OCI-LY3 (cell line): ENCODE data around the gene OTULINL.

Source experiments
- H2AFZ ChIP-seq: fragments of 200-600, 300-600 bp; shearing (Covaris generic); 2 replicates; pipeline ENCODE4 v1.6.0; 2014; ENCODE audit warnings: antibody characterized with exemption, low read depth, low read length
- H3K27ac ChIP-seq: fragments of 200-600, 300-600 bp; sonication (generic); 2 replicates; pipeline ENCODE4 v1.5.1; 2014; ENCODE audit warnings: mild to moderate bottlenecking, low read length, moderate library complexity, mixed read lengths
- H3K27me3 ChIP-seq: fragments of 200-600, 300-600 bp; sonication (generic); 2 replicates; pipeline ENCODE4 v1.6.1; 2014; ENCODE audit warnings: low read depth, low read length, mixed read lengths
- H3K36me3 ChIP-seq: fragments of 200-600, 300-600 bp; sonication (generic); replicated peaks from 2 replicates; pipeline ENCODE3; 2014; ENCODE audit warnings: low read depth, low read length, mixed read lengths
- H3K4me1 ChIP-seq: fragments of 300-600, 200-600 bp; sonication (generic); 2 replicates; pipeline ENCODE4 v1.6.1; 2014; ENCODE audit warnings: low read length, mixed read lengths
- H3K4me2 ChIP-seq: fragments of 200-600, 300-600 bp; sonication (generic); 2 replicates; pipeline ENCODE4 v1.6.1; 2014; ENCODE audit warnings: low read length, mixed read lengths
- H3K4me3 ChIP-seq: fragments of 300-600, 200-600 bp; sonication (generic); 2 replicates; pipeline ENCODE4 v1.5.1; 2014; ENCODE audit warnings: antibody characterized with exemption, mild to moderate bottlenecking, low read length, moderate library complexity
- H3K79me2 ChIP-seq: fragments of 300-600, 200-600 bp; shearing (Covaris generic); 2 replicates; pipeline ENCODE4 v1.6.1; 2014; ENCODE audit warnings: mild to moderate bottlenecking, low read length, mixed read lengths
- H3K9ac ChIP-seq: fragments of 300-600, 200-600 bp; shearing (Covaris generic); 2 replicates; pipeline ENCODE4 v1.6.0; 2014; ENCODE audit warnings: mild to moderate bottlenecking, low read length, moderate library complexity
- H3K9me3 ChIP-seq: fragments of 200-600, 300-600 bp; shearing (Covaris generic); 2 replicates; pipeline ENCODE4 v1.6.1; 2014; ENCODE audit warnings: low read length, mixed read lengths; ENCODE audit not compliant: insufficient read depth
- H4K20me1 ChIP-seq: fragments of 200-600, 300-600 bp; sonication (generic); 2 replicates; pipeline ENCODE4 v1.6.1; 2016; ENCODE audit warnings: low read length, mixed read lengths; ENCODE audit not compliant: insufficient read depth
- EZH2phosphoT487 ChIP-seq: fragments of 200-600 bp; shearing (Covaris generic); IDR thresholded peaks from 2 replicates; pipeline ENCODE4 v1.6.1; 2018; ENCODE audit warnings: antibody characterized with exemption, mixed run types, low read depth
- TF ChIP-seq, protein P1 (sequence below): fragments of 200-600, 300-600 bp; sonication (generic); IDR thresholded peaks from 2 replicates; pipeline ENCODE4 v1.5.1; 2014; ENCODE audit warnings: antibody characterized with exemption, low read length, low read depth

Gene OTULINL

DNA sequence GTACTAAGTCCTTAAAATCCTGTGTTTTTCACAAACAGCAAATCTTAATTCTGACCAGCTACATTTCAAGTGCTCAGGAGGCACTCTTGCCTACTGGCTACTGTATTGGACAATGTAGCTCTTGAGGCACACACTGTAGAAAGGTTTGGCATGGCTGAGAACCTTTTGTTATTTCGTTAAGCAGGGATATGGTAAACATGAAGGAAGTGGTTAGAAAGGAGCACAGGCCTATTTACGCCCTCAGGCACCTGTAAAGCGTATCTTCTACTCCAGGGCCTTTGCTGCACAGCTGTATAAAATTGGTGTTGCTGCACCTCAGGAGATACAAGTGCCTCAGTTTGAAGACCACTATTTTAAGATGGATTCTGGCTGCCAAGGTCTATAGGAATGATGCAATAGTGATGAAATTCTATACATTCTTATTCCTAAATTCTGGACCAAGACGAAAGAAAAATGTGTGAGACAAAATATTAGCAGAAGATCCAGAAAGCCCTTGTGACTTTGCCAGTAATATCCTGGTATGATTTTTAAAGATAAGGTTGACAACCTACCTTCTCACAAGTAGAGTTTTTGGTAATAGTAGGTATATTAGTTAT, 73.7 kb downstream of the OTULINL start:
- Histone ChIP-seq H3K4me2 (no peak overlapping the region), H4K20me1 (no peaks in the 10 kb centered on the region), H3K9ac (no peak overlapping the region), H3K4me1 (peaks cover 25% of the 10 kb centered on the region), H3K36me3 (no peaks in the 10 kb centered on the region), H3K79me2 (no peaks in the 10 kb centered on the region), H3K9me3 (no peaks in the 10 kb centered on the region), H3K27me3 (no peaks in the 10 kb centered on the region), H2AFZ (no peak overlapping the region), H3K4me3 (no peak overlapping the region), H3K27ac (no peak overlapping the region)
- TF ChIP-seq, protein P1, sequence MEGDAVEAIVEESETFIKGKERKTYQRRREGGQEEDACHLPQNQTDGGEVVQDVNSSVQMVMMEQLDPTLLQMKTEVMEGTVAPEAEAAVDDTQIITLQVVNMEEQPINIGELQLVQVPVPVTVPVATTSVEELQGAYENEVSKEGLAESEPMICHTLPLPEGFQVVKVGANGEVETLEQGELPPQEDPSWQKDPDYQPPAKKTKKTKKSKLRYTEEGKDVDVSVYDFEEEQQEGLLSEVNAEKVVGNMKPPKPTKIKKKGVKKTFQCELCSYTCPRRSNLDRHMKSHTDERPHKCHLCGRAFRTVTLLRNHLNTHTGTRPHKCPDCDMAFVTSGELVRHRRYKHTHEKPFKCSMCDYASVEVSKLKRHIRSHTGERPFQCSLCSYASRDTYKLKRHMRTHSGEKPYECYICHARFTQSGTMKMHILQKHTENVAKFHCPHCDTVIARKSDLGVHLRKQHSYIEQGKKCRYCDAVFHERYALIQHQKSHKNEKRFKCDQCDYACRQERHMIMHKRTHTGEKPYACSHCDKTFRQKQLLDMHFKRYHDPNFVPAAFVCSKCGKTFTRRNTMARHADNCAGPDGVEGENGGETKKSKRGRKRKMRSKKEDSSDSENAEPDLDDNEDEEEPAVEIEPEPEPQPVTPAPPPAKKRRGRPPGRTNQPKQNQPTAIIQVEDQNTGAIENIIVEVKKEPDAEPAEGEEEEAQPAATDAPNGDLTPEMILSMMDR, result no peak
- TF ChIP-seq EZH2phosphoT487, result no peak

DNA sequence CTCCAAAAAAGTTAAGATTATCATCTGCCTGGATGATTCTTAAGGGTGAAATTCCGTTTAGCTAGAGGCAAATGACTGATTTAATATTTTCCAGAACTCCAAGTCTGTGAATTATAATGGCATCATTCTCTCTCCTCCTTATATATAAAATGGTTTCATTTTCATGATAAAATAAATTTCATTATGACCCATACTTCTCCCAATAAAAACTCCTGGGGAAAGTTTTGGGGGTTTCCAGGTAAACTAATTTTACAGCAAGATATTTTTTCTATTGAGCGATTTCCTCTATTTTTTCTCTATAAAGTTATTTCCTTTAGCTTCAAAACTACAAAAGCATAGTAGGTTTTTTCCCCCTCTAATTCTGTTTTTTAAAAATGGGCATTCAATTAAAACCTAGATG, 75.3 kb downstream of the OTULINL start:
- Histone ChIP-seq H4K20me1 (no peaks in the 10 kb centered on the region), H2AFZ (no peak overlapping the region), H3K4me2 (peak overlapping the region; percentile 22; the same call in 1 of the 2 replicates), H3K36me3 (peaks cover 2% of the 10 kb centered on the region), H3K9ac (no peak overlapping the region), H3K4me1 (peaks cover 20% of the 10 kb centered on the region), H3K27me3 (no peaks in the 10 kb centered on the region), H3K9me3 (no peaks in the 10 kb centered on the region), H3K4me3 (no peak overlapping the region), H3K79me2 (no peaks in the 10 kb centered on the region), H3K27ac (peak overlapping the region; percentile 62; the same call in 1 of the 2 replicates)
- no peak for TF ChIP-seq EZH2phosphoT487
- TF ChIP-seq, protein P1, result no peak

DNA sequence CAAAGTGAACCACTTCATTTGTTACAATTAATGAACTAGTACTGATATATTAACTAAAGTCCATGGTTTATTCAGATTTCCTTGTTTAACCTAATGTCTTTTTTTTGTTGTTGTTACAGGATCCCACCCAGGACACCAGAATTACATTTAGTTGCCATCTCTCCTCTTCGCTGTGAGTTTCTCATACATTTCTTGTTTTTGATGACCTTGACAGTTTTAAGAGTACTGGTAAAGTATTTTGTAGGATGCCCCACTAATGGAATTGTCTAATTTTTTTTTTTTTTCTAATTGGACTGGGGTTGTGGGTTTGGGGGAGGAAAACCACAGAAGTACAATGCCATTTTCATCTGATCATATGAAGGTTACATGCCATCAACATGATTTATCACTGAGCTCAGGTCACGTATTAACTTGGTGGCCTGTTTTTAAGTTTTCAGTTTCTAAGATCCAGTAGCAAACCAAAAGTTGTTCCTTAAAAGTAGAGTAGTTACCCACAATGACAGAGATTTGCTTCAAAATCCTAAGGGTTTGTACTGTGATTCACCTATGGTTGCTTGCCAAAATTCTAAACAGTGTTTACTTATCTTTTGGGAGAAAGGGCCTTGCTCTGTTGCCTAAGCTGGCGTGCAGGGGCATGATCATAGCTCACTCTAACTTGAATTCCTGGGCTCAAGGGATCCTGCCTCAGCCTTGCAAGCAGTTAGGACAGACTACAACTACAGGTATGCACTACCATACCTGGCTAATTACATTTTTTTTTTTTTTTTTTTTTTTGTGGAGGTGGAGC, 78.4 kb downstream of the OTULINL start:
- no peaks in the 10 kb centered on the region for H4K20me1 ChIP-seq

DNA sequence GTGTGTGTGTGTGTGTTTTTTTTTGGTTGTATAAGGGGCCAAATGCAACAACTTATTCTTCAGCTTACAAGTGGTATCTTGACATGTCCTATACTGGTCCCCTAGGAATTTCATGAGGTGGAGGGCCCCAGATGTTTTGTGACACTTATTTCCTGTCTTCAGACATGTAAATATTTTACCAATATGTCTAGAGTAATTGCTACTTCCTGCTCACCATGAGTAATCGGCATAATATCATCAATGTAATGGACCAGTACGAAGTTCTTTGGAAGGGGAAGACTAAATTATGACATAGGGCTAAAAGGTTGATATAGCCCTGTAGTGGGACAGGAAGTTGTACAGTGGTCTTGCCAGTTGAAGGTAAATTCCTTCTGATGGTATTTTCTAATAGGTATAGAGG, 79.2 kb downstream of the OTULINL start:
- TF ChIP-seq, protein P1, result no peak
- no peak for TF ChIP-seq EZH2phosphoT487
- Histone ChIP-seq H4K20me1 (no peaks in the 10 kb centered on the region), H3K4me1 (peaks cover 33% of the 10 kb centered on the region)

More for the DNA sequence above, 78.4 kb downstream of the OTULINL start:
- Histone ChIP-seq H3K4me3 (no peak overlapping the region), H2AFZ (no peak overlapping the region), H3K27me3 (no peaks in the 10 kb centered on the region), H3K36me3 (peaks cover 21% of the 10 kb centered on the region), H3K4me2 (no peak overlapping the region), H3K4me1 (peaks cover 27% of the 10 kb centered on the region), H3K79me2 (peaks cover 20% of the 10 kb centered on the region), H3K9me3 (peaks cover 7% of the 10 kb centered on the region; the same call in 1 of the 2 replicates), H3K9ac (no peak overlapping the region), H3K27ac (no peak overlapping the region)
- no peak for TF ChIP-seq EZH2phosphoT487
- TF ChIP-seq, protein P1, result no peak

More for the DNA sequence above, 79.2 kb downstream of the OTULINL start:
- Histone ChIP-seq H3K79me2 (peaks cover 28% of the 10 kb centered on the region), H3K9me3 (peaks cover 7% of the 10 kb centered on the region; the same call in 1 of the 2 replicates), H3K9ac (no peak overlapping the region), H3K36me3 (peaks cover 21% of the 10 kb centered on the region), H3K27me3 (no peaks in the 10 kb centered on the region), H2AFZ (no peak overlapping the region), H3K4me2 (no peak overlapping the region), H3K4me3 (no peak overlapping the region), H3K27ac (no peak overlapping the region)
